ENCODE data around the gene FAM120AOS.

Gene FAM120AOS

GRCh38 chr9:93453047-93453914, at the start of gene FAM120AOS:
Gene FAM120AOS, minus strand, starts transcription at chr9:93453581. Its CDS starts 872 bp downstream, at chr9:93452709.
- TF ChIP-seq CTCF (conservative IDR thresholded peaks at IDR 0.05; ENCODE audit: control insufficient read depth, insufficient read depth, low read depth, low read length): no peak
- H3K4me3 ChIP-seq (ENCODE audit: control insufficient read depth, low read depth, low read length): peak within 1 kb of the TSS; percentile 75

DNA sequence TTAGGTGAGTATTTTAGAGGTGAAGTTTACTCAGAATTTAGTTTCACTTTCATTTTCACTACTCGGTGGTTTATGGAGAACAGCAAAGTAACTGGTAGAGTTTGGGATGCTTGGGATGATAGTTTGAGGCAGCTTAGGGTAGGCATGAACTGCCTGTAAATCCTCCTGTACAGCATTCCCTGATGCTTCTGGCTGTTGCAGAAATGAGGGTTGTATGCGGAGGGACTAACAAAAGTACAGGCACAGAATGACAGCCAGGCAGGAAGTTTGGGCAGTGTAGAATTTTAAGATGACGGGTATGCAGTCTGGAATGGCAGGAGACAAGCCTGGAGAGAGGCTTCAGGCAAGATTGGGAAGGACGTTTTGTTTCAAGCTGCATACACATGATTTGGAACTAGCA, 48.0 kb upstream of the FAM120AOS start:
- no peak for TF ChIP-seq CTCF (conservative IDR thresholded peaks at IDR 0.05; ENCODE audit: control insufficient read depth, insufficient read depth, low read depth, low read length)
- no peak for DNase-seq (ENCODE audit: low read depth)
- H3K4me3 ChIP-seq (ENCODE audit: control insufficient read depth, low read depth, low read length): peak overlapping the region; percentile 11

More at GRCh38 chr9:93453047-93453914, at the start of gene FAM120AOS:
- peak; percentile 94 for DNase-seq (ENCODE audit: low read depth)

DNA sequence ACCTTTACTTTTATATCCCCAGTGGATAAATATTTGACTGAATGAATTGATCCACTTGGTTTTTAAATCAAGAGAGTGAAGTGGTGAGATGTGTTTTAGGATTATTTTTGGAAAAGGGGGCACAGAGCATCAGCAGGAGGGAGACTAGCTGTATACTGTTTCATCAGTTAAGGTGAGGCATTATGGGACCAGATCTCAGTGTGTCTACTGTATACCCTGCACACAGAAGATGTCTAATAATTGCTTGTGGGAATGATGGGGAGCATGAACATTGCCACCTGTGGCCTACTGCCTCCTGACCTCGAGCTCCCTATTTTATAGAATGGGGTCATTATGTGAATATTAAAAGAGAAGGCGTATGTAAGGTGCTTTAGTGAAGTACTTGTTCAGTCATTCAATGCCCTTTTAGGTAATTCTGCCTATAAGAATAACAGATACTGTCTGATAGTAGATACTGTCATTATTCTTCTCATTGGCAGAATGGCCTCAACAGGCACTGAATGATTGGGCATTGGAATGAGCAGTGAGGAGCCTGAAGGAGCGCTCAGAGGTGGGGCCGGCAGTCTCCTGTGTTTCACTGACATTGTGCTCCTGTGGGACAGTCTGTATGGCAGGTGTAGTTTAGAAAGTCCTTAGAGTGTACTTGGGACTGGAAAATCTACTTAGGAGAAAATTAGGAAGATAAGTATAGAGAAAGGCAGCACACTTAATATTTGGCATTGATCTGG, 47.4 kb upstream of the FAM120AOS start:
- TF ChIP-seq CTCF (conservative IDR thresholded peaks at IDR 0.05; ENCODE audit: control insufficient read depth, insufficient read depth, low read depth, low read length): no peak
- no peak for DNase-seq (ENCODE audit: low read depth)
- peak overlapping the region; percentile 21 for H3K4me3 ChIP-seq (ENCODE audit: control insufficient read depth, low read depth, low read length)

GRCh38 chr9:93496285-93496684, 42.9 kb upstream of the FAM120AOS start:
- TF ChIP-seq CTCF (conservative IDR thresholded peaks at IDR 0.05; ENCODE audit: control insufficient read depth, insufficient read depth, low read depth, low read length): no peak
- H3K4me3 ChIP-seq (ENCODE audit: control insufficient read depth, low read depth, low read length): no peak overlapping the region
- DNase-seq (ENCODE audit: low read depth): no peak

DNA sequence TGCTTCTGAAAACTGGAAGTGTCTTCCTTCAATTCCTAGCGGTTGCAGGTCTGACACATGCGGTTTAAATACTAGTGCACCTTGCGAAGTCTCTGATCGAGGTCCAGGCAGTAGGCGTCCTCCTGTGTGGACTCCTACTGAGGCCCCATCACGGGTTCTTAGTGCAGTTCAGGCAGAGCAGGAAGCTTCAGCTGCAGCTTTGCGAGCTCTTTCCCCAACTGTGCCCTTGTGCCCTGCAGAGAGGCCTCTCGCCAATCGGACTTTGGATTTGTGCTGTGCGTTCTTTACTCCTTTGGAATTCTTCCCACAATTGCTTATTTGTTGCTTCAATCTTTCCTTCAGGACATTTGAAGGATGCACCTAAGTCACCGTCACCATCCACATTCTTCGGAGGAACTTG, 40.6 kb upstream of the FAM120AOS start:
- TF ChIP-seq CTCF (conservative IDR thresholded peaks at IDR 0.05; ENCODE audit: control insufficient read depth, insufficient read depth, low read depth, low read length): no peak
- DNase-seq (ENCODE audit: low read depth): no peak
- H3K4me3 ChIP-seq (ENCODE audit: control insufficient read depth, low read depth, low read length): no peak overlapping the region

- H3K4me3 ChIP-seq (ENCODE audit: control insufficient read depth, low read depth, low read length): no peak overlapping the region
- no peak for DNase-seq (ENCODE audit: low read depth)
- TF ChIP-seq CTCF (conservative IDR thresholded peaks at IDR 0.05; ENCODE audit: control insufficient read depth, insufficient read depth, low read depth, low read length): no peak
Observed at GRCh38 chr9:93492327-93492726, 38.9 kb upstream of the FAM120AOS start.
